DMS 273 (cell line): ENCODE data around the gene HMG20B.

Source experiments
- DNase-seq: peaks from one replicate; lab custom pipeline; 2025; ENCODE audit not compliant: unreplicated experiment; lab: John Stamatoyannopoulos, UW

Gene HMG20B

GRCh38 chr19:3572855-3573161 is at the start of gene HMG20B:
Gene HMG20B, plus strand, starts transcription at chr19:3572944. Its CDS starts 366 bp downstream, at chr19:3573310.
- DNase-seq = no peak

- DNase-seq = no peak
Measured at GRCh38 chr19:3523361-3524077, 49.2 kb upstream of the HMG20B start.

GRCh38 chr19:3524078-3524842 is 48.5 kb upstream of the HMG20B start:
- DNase-seq = no peak

- DNase-seq = no peak
Measured at GRCh38 chr19:3524904-3525451, 47.8 kb upstream of the HMG20B start.

GRCh38 chr19:3526507-3527237 is 46.1 kb upstream of the HMG20B start:
- no peak for DNase-seq

GRCh38 chr19:3527238-3527910 is 45.4 kb upstream of the HMG20B start:
- DNase-seq = no peak

- no peak for DNase-seq
Measured at GRCh38 chr19:3528080-3528479, 44.7 kb upstream of the HMG20B start.

GRCh38 chr19:3528539-3529211 is 44.1 kb upstream of the HMG20B start:
- no peak for DNase-seq

GRCh38 chr19:3529299-3529698 is 43.4 kb upstream of the HMG20B start:
- DNase-seq = peak; percentile 64

- no peak for DNase-seq
Measured at GRCh38 chr19:3530389-3530788, 42.4 kb upstream of the HMG20B start.

GRCh38 chr19:3531716-3532115 is 41.0 kb upstream of the HMG20B start:
- DNase-seq = no peak

GRCh38 chr19:3532154-3532786 is 40.5 kb upstream of the HMG20B start:
- no peak for DNase-seq

GRCh38 chr19:3533033-3533432 is 39.7 kb upstream of the HMG20B start:
- no peak for DNase-seq

- no peak for DNase-seq
Measured at GRCh38 chr19:3533563-3534216, 39.1 kb upstream of the HMG20B start.

- DNase-seq = no peak
Measured at GRCh38 chr19:3534375-3535234, 38.1 kb upstream of the HMG20B start.

GRCh38 chr19:3535235-3535535 is 37.6 kb upstream of the HMG20B start:
- no peak for DNase-seq

GRCh38 chr19:3535563-3535965 is 37.2 kb upstream of the HMG20B start:
- DNase-seq = no peak

GRCh38 chr19:3535981-3536380 is 36.8 kb upstream of the HMG20B start:
- no peak for DNase-seq
